NCI-H2227 (cell line): ENCODE data around the gene ECT2.
A peak's percentile ranks its signal among the peaks of the same experiment; 100 is the strongest.
"Not testable (repeated sequence)": the region's sequence is repeated elsewhere in the genome, so short reads cannot be mapped to it uniquely, and the experiment has no call there.

Experiments used
- DNase-seq: peaks from one replicate; lab custom pipeline; 2025; ENCODE audit not compliant: unreplicated experiment; lab: John Stamatoyannopoulos, UW

ECT2 gene

DNA sequence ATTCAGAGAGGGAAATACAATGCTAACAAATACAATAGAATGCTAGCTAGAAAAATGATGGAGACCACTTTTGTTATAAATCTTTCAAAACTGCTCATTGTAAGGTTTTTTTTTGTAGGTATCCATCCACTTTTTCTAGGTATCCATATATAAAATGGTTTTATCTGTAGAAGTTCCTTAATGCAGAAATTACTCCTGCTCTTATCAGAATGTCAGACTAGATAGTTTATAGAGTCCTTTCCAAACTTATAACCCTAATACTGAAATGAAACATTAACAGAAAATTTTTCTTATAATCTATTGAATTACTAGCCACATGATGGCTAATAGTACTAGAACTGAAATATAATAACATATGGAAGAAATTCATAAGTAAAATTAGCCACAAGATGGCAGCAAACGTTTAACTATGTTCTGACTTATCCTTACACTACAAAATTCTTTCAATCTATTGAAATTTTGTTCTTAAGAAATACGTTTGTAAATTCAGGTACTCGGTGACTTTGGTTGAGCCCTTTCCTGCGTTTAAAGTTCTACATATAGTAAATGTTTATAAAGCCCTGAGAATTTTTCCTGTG lies 58.5 kb downstream of the ECT2 start:
- DNase-seq: peak; percentile 78

DNA sequence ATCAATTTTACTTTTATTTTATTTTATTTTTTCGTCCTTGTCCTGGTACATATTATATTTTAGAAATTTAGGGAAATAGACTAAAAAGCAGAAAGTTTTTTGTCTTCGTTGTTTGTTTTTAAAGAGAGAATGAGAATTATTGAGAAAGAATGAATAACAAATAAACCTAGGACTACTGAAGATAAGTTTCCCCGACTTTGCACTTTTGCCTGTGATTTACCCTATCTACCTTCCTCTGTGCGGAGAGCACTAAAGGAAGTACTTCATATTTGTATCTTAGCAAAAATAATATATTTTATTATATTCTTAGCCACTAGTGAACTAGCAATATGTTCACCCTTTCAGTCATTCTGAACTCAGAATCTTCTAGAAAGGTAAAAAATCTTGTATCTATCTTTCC lies 60.6 kb downstream of the ECT2 start:
- no peak for DNase-seq

DNA sequence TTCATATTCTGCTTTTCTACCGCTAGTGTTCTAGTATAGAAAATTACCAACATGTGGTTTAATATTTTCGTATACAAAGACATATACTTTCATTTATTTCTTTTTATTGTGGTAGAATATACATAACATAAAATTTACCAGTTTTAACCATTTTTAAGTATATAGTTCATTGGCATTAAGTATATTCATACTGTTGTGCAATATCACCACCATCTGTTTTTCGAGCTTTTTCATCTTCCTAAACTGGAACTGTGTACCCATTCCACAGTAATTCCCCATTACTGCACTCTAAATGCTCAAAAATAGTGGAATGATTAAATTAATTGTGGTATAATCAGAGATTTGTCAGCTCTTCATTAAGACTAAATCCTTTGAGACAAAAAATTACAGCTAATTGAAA lies 62.9 kb downstream of the ECT2 start:
- DNase-seq: no peak

DNA sequence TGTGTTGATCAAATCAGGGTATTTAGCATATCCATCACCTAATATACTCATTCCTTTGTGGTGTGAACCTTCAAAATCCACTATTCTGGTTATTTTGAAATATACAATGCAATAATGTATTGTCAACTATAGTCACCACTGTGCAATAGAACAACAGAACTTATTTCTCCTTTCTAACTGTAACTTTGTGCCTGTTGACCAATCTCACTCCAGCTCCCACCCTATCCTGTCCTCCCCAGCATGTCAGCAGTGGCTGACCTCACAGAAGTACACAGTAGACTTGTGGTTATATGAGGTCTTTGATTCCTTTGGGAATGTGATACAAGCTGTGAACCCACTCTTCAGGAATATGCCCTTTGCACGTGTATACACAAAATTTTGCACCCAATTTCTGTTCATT lies 64.2 kb downstream of the ECT2 start:
- no peak for DNase-seq

DNA sequence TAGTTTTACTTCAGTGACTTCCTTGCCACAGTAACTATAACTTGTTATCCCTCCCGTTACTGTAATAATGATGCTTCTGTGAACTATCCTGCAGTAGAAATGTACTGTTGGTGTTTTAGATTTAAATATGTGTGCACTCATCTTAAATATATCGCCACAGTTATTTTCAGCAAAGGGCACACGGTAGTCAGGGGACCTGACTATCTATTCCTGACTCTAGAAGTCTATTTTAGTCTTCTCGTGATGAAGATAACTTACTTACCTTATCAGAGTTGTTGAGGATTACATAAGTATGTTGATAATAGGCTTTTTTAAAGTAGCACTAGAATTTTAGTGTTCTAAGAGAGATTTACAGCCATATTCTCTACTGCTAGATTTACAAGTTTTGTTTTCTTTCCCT lies 65.3 kb downstream of the ECT2 start:
- DNase-seq: no peak

DNA sequence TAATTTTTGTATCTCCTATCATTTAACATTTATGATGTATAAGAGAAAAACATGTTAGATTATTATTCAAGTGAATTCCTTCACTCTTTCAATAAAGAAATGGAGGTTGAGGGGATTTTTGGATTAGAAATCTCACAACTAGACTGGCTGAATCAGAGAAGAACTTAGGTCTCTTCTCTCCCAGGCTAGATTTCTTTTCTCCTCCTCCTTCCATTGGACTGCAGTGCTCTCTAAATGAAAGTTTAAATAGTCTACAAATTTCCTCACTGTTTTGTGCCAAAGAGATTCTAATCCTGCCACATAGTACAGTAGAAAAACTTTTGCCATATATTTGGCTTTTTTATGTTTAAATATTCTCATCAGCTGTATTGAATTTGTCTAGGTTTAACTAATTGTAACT lies 65.8 kb downstream of the ECT2 start:
- no peak for DNase-seq

DNA sequence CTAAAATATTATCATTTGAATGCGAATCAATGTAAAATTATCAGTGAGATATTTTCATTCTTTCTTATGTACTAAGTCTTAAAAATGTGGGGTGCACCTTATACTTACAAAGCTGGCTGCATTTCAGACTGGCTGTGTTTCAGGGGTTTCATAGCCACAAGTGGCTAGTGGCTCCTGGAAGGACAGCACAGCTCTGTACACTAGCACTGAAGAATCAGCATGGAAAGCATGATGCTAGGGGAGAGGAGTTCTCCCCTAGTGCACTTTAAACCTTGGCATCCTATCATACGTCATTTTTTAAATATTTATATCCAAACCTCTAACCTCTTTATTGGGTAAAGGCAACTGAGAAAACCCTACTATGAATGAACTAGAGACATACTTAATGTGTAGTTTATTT lies 66.4 kb downstream of the ECT2 start:
- no peak for DNase-seq

DNA sequence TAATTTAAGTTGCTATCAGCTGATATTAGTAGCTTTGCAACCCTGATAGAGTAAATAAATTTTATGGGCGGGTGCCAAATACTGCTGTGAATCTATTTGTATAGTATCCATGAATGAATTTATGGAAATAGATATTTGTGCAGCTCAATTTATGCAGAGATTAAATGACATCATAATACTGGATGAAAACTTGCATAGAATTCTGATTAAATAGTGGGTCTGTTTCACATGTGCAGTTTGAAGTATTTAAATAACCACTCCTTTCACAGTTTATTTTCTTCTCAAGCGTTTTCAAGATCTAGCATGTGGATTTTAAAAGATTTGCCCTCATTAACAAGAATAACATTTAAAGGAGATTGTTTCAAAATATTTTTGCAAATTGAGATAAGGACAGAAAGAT lies 70.0 kb downstream of the ECT2 start:
- DNase-seq: no peak

DNA sequence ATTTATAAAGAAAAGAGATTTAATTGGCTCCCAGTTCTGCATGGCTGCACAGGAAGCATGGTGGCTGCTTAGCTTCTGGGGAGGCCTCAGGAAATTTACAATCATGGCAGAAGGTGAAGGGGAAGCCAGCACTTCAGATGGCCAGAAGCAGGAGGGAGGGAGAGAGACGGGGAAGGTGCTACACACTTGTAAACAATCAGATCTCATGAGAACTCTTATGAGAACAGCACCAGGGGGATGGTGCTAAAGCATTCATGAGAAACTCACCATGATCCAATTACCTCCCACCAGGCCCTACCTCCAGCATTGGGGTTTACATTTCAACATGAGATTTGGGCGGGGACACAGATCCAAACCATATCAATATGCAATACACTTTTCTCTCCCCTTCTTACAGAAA lies 73.7 kb downstream of the ECT2 start:
- no peak for DNase-seq

DNA sequence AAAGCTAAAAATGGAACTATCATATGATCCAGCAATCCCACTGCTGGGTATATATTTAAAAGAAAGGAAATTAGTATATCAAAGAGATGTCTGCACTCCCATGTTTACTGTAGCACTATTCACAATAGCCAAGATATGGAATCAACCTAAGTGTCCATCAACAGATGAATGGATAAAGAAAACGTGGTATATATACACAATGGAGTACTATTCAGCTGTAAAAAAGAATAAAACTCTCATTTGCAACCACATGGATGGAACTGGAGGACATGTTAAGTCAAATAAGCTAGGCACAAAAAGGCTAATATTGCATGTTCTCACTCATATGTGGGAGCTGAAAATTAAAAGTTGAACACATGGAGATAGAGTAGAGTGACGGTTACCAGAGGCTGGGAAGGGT lies 76.7 kb downstream of the ECT2 start:
- not testable (repeated sequence) for DNase-seq

DNA sequence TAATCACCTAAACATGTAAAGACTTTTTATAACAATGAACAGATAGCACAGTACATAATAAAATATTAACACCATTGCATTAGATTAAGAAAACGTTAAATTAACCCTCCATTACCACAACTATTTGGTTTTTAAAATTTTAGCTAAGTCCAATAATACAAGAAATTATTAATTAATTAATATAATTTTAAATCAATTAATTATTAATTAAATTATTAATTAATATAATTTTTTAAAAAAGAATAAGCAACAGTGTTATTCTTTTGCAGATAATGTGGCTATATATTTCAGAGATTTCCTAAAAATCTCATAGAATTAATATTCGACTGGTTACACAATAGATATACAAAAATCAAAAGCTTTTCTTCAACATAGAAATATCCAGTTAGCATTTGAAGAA lies 82.5 kb downstream of the ECT2 start:
- DNase-seq: no peak

DNA sequence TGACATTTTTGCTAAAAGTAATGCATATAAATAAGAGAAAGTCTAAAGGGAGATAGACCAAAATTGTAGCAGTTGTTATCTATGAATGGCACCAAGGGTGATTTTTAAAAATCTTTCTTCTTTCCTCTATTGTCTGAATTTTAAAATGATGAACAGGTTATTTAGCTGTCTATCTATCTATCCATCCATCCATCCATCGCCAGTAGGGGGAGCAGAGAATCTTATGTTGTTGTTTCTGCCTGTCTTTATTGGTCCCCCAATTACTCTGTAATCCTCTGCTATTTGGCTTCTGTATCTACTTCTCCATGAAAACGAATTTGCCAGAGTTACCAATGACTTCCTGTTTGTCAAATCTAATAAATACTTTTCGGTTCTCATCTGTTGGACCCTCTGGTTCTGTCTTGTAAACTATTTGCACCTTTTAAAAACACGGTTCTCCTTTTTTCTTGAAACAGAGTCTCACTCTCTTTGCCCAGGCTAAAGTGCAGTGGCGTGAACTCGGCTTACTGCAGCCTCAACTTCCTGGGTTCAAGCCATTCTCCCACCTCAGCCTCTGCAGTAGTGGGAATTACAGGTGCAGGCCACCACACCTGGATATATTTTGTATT lies 86.0 kb downstream of the ECT2 start:
- DNase-seq: peak; percentile 59

DNA sequence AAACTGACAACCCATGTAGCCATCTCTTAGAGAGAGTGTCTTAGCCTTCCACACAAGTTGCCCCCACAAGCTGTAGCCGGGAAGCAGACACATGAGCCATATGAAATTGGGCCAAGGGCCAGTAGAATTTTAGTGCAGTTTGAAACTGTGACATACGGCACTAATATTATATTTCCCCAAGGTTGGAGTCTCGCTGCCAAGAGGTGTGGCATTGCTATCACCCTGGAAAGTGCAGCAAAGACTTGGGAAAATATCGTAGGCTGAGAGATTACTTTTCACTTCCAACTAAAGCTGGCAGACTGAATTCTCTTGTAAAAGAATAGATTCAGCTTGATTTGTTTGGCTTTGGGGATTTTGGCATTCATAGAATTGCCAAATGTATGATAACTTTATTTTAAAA lies 89.2 kb downstream of the ECT2 start:
- DNase-seq: no peak

DNA sequence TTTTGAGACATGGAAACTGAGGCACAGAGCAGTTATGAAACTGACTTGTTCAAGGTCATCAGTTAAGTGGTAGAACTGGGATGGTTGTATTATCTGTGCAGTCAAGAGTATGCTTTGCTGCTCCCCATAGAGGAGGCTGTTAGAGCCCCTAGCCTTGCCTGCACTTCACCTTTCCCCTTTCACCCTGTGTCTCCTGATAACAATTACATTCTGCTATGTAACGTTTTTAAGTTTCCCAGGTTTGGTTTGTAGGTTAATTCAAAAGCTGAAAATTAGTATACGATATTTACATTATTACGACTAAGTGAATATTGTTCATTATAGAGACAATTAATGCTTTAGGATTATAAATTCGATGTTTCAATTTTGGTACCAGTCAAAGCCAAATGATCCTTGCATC lies 89.9 kb downstream of the ECT2 start:
- no peak for DNase-seq

DNA sequence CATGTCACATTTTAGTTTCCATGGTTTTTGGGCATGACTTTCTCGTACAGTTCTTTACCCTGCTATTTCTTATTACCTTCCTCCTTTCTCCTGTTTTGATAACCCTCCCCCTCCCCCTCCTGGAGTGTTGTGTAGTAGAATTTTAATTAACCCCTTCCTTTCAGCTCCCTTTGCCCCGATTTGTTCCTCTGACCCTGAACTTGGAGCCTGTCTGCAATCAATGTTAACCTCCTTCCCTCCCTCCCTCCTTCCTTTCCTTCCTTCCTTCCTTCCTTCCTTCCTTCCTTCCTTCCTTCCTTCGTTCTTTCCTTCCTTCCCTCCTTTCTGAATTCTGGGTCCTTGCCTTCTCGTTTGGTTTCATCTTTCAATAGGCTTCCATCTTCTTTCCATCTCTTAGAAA lies 90.4 kb downstream of the ECT2 start:
- DNase-seq: no peak

DNA sequence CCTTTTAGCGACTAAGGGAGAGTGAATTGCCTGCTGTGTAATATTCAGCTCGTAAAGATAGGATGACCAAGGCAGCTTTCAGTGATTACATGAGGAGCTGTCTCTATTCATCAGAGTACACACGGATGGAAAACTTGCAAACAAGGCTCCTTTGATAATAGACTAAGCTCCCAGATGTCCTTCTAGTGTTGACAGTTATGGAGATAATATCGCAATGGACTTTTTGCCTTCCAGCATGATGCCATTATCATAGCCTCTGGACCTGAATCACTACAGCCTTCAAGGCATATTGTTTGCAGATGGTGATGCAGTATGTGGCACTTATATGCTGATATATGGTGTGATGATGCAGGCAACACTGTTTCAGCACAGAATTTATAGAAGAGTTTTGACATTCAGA lies 93.9 kb downstream of the ECT2 start:
- DNase-seq: no peak

DNA sequence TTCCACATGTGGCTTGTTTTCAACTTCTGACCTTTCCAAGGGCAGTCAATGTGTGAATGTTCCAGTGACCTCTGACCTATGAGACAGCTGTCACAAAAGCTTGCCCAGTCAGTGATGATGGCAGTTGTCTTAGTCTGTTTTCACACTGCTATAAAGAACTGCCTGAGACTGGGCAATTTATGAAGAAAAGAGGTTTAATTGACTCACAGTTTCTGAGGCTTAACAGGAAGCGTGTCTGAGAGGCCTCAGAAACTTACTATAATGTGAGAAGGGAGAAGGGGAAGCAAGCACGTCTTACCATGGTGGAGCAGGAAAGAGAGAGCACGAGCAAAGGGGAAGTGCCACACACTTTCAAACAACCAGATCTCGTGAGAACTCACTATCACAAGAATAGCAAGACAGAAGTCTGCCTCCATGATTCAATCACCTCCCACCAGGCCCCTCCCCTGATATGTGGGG lies 95.6 kb downstream of the ECT2 start:
- no peak for DNase-seq

DNA sequence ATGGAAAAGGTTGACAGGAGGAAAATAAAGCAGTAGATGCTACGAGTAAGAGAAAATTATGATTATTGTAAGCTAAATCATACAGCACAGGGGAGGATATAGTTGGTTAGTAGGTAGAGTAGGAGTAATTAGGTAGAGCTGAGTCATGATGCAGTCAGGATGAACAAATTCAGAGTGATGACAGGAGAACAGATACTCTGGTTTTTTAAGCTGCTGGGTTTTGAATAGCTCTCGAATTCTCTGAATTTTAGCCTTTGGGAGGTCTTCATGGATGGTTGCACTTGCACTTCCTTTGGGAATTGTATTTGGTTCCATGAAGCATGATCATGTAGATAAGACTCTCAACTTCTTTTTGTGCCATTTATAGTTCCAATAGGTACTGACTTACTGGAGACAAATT lies 96.2 kb downstream of the ECT2 start:
- no peak for DNase-seq

DNA sequence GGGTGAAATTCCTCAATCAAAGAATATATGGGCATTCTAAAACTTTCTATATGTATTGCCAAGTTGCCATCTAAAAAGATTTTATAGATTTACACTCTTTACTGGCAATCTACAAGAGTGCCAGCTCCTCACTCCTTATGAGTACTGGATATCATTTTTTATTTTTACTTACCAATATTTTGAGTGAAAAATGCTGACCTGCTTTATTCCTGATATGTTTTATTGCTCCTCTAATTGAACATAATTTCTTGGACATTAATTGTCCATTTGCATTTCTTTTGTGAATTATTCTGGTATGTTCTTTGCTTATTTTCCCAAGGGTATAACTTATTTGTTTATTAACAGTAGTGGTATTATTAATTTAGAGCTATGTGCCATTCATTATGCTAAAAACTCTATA lies 96.8 kb downstream of the ECT2 start:
- DNase-seq: no peak

DNA sequence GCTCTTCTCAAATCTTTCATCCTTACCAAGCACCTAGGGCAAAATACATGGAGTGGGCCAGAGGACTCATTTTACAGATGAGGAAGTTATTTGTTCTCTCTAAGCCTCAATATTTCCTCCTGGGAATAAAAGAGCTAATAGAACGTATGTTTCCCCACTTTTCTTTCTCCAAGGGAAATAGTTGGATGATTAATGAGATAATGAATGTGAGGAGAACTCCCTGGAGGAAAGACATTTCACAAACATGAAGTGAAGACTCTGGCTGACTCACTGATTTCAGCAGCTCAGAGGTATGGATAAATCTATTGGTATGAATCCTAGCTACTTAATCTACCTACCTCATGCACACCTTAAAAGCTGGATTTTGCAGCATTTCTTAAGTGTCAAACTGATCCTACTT lies 98.4 kb downstream of the ECT2 start:
- DNase-seq: no peak

DNA sequence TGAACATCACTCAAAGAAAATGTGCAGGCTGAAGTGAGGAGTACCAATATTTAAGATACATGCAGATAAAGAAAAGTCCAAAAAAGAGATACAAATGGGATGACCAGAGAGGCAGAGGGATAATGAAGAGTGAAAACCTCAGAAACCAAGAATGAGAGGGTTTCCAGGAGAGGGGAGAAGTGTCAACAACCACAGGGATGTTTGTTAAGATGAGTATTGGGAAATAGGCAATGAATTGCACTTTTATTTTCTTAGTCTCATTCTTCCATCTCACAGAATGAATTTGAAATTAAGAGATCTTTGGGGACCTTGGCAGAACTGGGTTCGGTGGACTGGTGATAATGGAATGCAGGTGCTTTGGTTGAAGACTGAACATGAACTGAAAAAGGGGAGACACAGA lies 102.5 kb downstream of the ECT2 start:
- DNase-seq: no peak

DNA sequence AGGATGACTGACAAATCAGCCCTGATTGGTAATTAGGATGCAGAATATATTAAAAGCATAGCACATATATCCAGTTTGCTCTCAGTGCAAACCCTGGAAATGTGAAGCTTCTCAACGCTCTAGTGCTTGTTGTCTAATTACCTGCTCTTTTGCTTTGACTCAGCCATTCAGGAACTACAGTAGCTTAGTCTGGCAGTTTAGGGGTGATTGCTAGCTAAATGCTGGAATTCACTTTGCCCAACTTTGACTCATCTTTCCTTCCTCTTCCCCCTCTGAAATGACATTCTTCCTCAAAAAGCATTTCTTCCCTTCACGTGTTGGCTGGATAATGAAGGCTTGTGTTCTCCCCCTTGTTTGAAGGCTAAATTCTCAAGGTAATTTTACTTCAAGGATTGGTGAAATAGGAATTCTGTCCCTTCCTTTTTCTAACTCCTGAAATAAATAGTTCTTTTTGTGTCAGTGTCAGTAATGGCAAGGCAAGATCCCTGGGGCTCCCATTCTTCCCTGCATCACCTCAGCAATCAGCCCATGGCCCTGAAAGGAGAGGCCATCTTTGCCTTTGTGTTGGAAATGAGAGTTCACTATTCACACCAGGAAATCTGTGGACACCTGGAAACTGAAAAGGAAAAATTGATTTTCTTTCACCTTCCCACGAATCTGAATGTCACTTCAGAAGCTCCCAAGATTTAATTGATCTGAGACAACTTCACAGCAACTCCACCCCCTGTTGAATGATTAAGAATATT lies 103.6 kb downstream of the ECT2 start:
- DNase-seq: peak; percentile 78

DNA sequence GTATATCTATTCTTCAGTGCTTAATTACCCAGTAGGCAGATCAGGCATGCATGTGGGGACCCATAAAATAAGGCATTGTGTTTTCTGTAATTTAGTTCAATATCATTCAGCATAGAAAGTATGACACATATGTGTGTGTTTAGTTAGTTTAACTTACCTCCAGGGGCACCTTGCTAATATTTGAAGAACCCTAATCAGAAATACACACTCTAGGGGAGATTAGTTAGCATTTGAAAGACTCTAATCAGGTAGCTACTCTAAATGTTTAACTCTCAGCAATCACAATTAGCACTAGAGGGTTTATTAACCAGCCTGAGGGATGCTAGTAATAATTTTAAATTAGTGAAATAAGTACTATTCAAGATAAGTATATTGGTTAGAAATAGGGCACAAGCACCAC lies 104.5 kb downstream of the ECT2 start:
- DNase-seq: no peak
